Sigmoid colon (tissue), 4 donors: ENCODE results near the gene SH3PXD2B.

Source experiments
- CTCF ChIP-seq, 4 experiments: fragments of 450-650 bp in 3 of 4; fragments of 200-600 bp in 1 of 4; IDR thresholded peaks; one replicate each; pipeline ENCODE4 v1.5.1; 2016 to 2019; ENCODE audit warnings: antibody characterized with exemption in 4 of 4, mild to moderate bottlenecking in 3 of 4, moderate library complexity in 2 of 4
- EP300 ChIP-seq, 4 donors: sonication (generic); formaldehyde crosslinking; IDR thresholded peaks; one replicate each; pipeline ENCODE4 v1.6.1; 2017; ENCODE audit warnings: antibody characterized with exemption in 4 of 4
- POLR2A ChIP-seq, 2 donors: fragments of 450-650 bp; IDR thresholded peaks; one replicate each; pipeline ENCODE4 v1.6.1; 2016; ENCODE audit warnings: antibody characterized with exemption in 2 of 2, mild to moderate bottlenecking in 2 of 2, moderate library complexity in 2 of 2
- POLR2AphosphoS5 ChIP-seq, 4 donors: sonication (generic); formaldehyde crosslinking; IDR thresholded peaks; one replicate each; pipeline ENCODE4 v1.6.1; 2017; ENCODE audit warnings: antibody characterized with exemption in 4 of 4

GRCh38 chr5:172351240-172351778 lies 103.0 kb downstream of the SH3PXD2B start:
- TF ChIP-seq CTCF (IDR thresholded peaks at IDR 0.05): no peak
- TF ChIP-seq EP300 (IDR thresholded peaks at IDR 0.05): no peak
- TF ChIP-seq POLR2A (IDR thresholded peaks at IDR 0.05): no peak
- TF ChIP-seq POLR2AphosphoS5 (IDR thresholded peaks at IDR 0.05): no peak
